ENCODE measurements around the gene TTLL5. TPM values are rescaled to one million over a fixed set of nuclear protein-coding genes. Genes with fewer than 3 reads are reported as not detected.

Gene TTLL5
- total and polyA plus RNA-seq, 9 of the 15 experiments (the other 6 are each of a cell fraction or from before 2014, with no cell fraction given): 4.1 to 18.9 (median 12.6) TPM

GRCh38 chr14:75657331-75657730 is 3.7 kb upstream of the TTLL5 start:
- H3K27ac ChIP-seq (ENCODE audit: extremely low read depth, low read depth, low read length): no peak overlapping the region
- no peak for TF ChIP-seq LARP7 (IDR thresholded peaks at IDR 0.05)
- TF ChIP-seq ZNF512 (tag; IDR thresholded peaks at IDR 0.05): no peak
- TF ChIP-seq HCFC1 (IDR thresholded peaks at IDR 0.05; ENCODE audit: low read depth, low read length): no peak
- TF ChIP-seq PHF8 (IDR thresholded peaks at IDR 0.05; ENCODE audit: borderline replicate concordance, low read length): no peak
- TF ChIP-seq HDAC2 (IDR thresholded peaks at IDR 0.05): no peak
- TF ChIP-seq RUNX1 (IDR thresholded peaks at IDR 0.05; ENCODE audit: low read depth): no peak
- no peak for TF ChIP-seq ZNF24 (IDR thresholded peaks at IDR 0.05)
- no peak overlapping the region for H3K9ac ChIP-seq (ENCODE audit: insufficient read depth in 1 of 2, low read depth in 2 of 2, low read length in 2 of 2)
- H2AFZ ChIP-seq (ENCODE audit: low read depth, low read length): no peak overlapping the region
- no peak for FAIRE-seq
- ChIA-PET POLR2A (no interaction called here), CTCF (ENCODE audit: low intra/inter-chr PET ratio) (no interaction called here)
- H3K9me1 ChIP-seq (ENCODE audit: control insufficient read depth, insufficient read depth, low read length): no peaks in the 10 kb centered on the region
- H3K36me3 ChIP-seq (ENCODE audit: control insufficient read depth, insufficient read depth, low read length): peaks cover 34% of the 10 kb centered on the region; the same call in 2 of the 3 replicates
- 63% methylated on average over 4 of the region's 4 CpGs for WGBS (ENCODE audit: insufficient coverage, low coverage, missing lambda C conversion rate)
- H4K20me1 ChIP-seq (replicated peaks; ENCODE audit: control insufficient read depth, insufficient read depth, low read length): no peaks in the 10 kb centered on the region
- peaks cover 25% of the 10 kb centered on the region for H3K79me2 ChIP-seq (ENCODE audit: control insufficient read depth, insufficient read depth, low read length)
- H3K4me1 ChIP-seq (replicated peaks in 1 of 2; ENCODE audit: control insufficient read depth in 2 of 2, insufficient read depth in 2 of 2, low read length in 2 of 2): peaks cover 0 to 4% of the 10 kb centered on the region in 2 experiments; a peak in 3 of 5 replicates
- in situ Hi-C loops (cut with MboI): loop anchor here (25.0 kb wide), 1 partner anchor 520 kb away; the partner anchor contains the start of gene NEK9
- no peak for ATAC-seq
- no peak overlapping the region for H3K4me3 ChIP-seq
- intact Hi-C loops (cut with micrococcal nuclease): loop anchor here (10.0 kb wide), 1 partner anchor 353 kb away; no protein-coding TSS in a partner anchor
- DNase-seq (ENCODE audit: extremely low read depth in 1 of 4, low spot score in 3 of 4): no peak
- no TSS peak for BruUV-seq (replicated peaks)
- no peaks in the 10 kb centered on the region for H3K27me3 ChIP-seq (ENCODE audit: control insufficient read depth in 2 of 2, insufficient read depth in 2 of 2, low read length in 2 of 2)
- H3K9me3 ChIP-seq (replicated peaks; ENCODE audit: control insufficient read depth, insufficient read depth, low read depth, low read length): no peaks in the 10 kb centered on the region
- H3K4me2 ChIP-seq (ENCODE audit: insufficient read depth, low read length): no peak overlapping the region
